Measurements from ENCODE around the gene TRDMT1. TPM values are rescaled to one million over a fixed set of nuclear protein-coding genes. Genes with fewer than 3 reads are reported as not detected.

The TRDMT1 gene
- total RNA-seq, 1 experiment from 2014 or later, result 6.8 TPM

DNA sequence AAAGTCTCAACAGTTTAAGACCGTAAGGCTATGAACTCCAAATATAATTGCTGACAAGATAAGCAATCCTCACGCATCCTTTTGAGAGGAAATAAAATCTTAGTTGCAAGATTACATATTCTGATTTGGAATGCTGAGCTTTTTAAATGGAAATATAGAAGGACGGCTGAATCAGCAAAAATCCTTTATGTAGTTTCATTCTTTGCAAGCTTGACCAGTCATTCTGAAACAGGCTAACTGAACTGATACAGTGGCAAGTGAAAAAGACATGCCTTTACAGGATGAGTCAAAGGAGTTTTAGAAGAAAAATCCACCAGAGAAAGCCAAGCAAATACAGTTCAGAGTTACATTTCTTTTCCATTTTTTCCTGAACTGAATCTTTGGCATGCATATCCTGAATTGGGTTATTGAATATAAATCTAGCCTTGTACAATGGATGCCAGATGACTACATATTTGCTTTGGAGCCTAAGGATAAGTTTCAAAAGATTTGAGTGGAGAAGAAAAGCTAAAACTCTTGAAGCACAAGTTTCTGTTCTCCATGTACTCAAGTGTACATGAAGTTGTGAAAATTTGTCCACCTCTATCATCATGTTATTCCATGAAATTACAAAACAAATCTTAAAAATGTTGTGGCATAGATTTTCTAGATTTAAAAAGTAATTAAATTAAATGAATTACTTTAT is 30.9 kb upstream of the TRDMT1 start:
- DNase-seq (ENCODE audit: extremely low read depth, low read depth), result no peak

DNA sequence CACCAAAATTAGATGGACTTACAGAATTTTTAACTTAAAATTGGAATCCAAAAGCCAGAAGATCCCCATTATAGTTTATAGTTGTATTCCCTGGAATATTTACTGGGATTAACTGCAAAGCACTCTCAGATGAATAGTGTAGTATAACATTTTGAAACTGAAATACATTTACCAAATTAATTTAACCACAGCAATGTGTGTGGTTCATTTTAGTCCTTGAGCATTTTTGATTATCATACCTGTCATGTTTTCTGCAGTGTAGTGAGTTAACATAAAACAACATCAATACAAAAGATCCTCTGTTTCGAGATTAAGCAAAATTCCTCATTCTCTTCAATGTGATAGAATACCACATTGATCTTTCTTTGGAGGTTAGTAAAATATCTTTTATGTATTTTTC is 30.3 kb upstream of the TRDMT1 start:
- DNase-seq (ENCODE audit: extremely low read depth, low read depth), result no peak

DNA sequence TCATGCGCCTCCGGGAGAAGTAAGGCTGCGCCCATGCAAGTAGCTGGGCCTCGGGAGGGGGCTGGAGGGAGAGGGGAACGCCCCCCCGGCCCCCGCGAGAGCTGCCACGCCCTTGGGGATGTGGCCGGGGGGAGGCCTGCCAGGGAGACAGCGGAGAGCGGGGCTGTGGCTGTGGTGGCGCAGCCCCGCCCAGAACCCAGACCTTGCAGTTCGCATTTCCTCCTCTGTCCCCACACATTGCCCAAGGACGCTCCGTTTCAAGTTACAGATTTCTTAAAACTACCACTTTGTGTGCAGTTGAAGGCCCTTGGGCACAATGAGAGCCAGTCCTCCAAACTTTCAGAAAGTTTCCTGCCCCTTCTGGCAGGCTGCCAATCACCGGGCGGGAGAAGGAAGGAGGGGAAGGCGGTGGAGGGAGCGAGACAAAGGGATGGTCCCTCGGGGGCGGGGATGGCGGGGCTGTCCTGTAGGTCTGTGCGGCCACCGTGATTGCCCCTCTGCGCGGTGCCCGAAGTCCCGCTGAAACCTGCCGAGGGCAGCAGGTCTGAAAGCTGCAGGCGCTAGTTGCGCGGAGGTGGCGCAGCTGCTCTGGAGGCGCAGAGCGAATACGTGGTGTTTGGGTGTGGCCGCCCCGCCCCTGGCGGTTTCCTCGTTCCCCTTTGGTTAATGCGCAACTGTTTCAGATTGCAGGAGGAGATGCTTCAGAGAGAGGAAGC is 28.7 kb upstream of the TRDMT1 start:
- DNase-seq (ENCODE audit: extremely low read depth, low read depth), result peak; percentile 74

GRCh38 chr10:17229717-17229966 is 28.2 kb upstream of the TRDMT1 start:
- no peak for DNase-seq (ENCODE audit: extremely low read depth, low read depth)

GRCh38 chr10:17229016-17229716 is 27.7 kb upstream of the TRDMT1 start:
- DNase-seq (ENCODE audit: extremely low read depth, low read depth), result peak; percentile 87

DNA sequence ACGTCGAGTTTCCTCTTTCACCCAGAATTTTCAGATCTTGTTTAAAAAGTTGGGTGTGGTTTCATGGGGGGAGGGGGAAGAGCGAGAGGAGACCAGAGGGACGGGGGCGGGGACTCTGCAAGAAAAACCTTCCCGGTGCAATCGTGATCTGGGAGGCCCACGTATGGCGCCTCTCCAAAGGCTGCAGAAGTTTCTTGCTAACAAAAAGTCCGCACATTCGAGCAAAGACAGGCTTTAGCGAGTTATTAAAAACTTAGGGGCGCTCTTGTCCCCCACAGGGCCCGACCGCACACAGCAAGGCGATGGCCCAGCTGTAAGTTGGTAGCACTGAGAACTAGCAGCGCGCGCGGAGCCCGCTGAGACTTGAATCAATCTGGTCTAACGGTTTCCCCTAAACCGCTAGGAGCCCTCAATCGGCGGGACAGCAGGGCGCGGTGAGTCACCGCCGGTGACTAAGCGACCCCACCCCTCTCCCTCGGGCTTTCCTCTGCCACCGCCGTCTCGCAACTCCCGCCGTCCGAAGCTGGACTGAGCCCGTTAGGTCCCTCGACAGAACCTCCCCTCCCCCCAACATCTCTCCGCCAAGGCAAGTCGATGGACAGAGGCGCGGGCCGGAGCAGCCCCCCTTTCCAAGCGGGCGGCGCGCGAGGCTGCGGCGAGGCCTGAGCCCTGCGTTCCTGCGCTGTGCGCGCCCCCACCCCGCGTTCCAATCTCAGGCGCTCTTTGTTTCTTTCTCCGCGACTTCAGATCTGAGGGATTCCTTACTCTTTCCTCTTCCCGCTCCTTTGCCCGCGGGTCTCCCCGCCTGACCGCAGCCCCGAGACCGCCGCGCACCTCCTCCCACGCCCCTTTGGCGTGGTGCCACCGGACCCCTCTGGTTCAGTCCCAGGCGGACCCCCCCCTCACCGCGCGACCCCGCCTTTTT is 26.9 kb upstream of the TRDMT1 start, which contains the start of gene VIM:
VIM (plus strand) TSS at position 151 of the 925 bp plus-strand sequence. CDS start 1,182 bp downstream, outside the sequence.
- peak; percentile 95 for DNase-seq (ENCODE audit: extremely low read depth, low read depth)

- no peak for DNase-seq (ENCODE audit: extremely low read depth, low read depth)
Observed at GRCh38 chr10:17227367-17228090, 26.1 kb upstream of the TRDMT1 start.

- no peak for DNase-seq (ENCODE audit: extremely low read depth, low read depth)
Observed at GRCh38 chr10:17226891-17227303, 25.4 kb upstream of the TRDMT1 start.

GRCh38 chr10:17225808-17226207 is 24.3 kb upstream of the TRDMT1 start:
- no peak for DNase-seq (ENCODE audit: extremely low read depth, low read depth)

GRCh38 chr10:17222329-17222728 is 20.9 kb upstream of the TRDMT1 start:
- DNase-seq (ENCODE audit: extremely low read depth, low read depth), result no peak

GRCh38 chr10:17220652-17221100 is 19.2 kb upstream of the TRDMT1 start:
- no peak for DNase-seq (ENCODE audit: extremely low read depth, low read depth)

DNA sequence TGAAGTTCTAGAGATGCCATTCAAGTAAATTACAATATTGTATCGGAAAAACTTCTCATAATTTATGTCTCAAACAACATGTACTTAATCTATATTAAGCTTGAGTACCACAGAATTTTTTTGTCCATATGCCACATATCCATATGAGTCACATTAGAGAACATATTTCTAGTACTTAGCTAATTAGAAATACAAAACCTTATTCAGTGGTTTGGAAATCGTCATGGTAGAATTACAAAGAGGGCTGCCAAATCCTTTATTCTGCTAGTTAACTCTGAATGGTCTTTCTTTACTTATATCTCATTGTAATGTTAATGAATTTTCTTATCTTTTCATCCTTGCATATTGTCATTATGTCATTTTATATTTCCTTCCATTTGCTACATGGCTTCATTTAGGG is 17.6 kb upstream of the TRDMT1 start:
- no peak for DNase-seq (ENCODE audit: extremely low read depth, low read depth)

DNA sequence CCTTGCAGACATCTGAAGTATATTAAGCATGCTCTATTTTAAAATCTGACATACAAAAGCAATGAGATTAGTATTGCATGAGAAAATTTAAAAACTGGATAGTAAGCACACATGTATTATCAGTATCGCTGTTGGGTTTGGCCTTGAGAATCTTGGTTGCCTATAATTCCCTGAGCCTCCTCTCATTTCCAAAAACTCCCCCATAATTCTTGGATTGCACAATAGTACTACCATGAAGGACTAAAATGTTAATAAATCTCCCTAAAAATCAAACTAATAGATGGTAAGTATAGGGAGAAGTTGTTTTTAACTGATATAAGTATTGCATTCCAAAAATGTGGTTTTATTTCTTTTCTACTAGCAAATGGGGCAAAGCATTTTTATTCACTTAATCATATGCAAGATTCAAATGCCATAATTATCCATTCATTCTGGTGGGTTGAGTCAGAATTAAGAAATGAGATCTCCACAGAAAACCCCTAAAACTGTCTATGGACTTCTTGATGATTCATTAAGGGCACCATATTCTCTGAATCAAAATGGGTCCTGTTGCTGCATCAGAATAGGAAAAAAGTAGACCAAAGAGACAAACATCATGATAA is 16.3 kb upstream of the TRDMT1 start:
- no peak for DNase-seq (ENCODE audit: extremely low read depth, low read depth)

DNA sequence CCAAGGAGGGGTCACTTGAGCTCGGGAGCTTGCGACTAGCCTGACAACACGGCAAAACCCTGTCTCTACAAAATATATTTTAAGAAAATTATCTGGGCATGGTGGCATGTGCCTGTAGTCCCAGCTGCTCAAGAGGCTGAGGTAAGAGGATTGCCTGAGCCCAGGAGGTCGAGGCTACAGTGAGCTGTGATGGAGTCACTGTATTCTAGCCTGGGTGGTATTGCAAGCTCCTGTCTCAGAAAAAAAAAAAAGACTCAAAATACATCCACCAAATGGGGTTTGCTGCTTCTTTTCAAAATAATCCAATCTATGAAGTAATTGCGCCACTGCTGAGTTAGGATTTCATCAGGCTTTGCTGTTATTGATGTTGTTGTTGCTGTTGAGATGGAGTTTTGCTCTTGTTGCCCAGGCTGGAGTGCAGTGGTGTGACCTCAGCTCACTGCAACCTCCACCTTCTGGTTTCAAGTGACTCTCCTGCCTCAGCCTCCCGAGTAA is 15.5 kb upstream of the TRDMT1 start:
- no peak for DNase-seq (ENCODE audit: extremely low read depth, low read depth)

GRCh38 chr10:17216217-17216900 is 14.9 kb upstream of the TRDMT1 start:
- peak; percentile 55 for DNase-seq (ENCODE audit: extremely low read depth, low read depth)

DNA sequence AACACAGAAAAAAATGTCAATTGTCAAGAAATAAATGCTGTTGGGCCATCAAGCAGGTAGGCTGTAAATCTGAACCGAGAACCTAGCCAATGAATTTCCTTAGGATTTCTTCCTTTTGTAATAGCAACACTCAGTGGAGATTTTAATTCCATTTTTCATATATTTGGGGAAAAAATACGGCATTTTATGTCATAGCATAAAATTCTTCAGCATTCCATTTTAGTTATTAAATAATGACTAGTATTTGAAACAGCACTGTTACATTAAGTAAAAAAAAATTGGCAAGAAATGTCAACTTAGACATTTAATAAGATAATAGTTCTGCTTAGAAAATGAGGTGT is 14.3 kb upstream of the TRDMT1 start:
- DNase-seq (ENCODE audit: extremely low read depth, low read depth), result no peak

GRCh38 chr10:17214971-17215781 is 13.7 kb upstream of the TRDMT1 start:
- DNase-seq (ENCODE audit: extremely low read depth, low read depth), result no peak

- DNase-seq (ENCODE audit: extremely low read depth, low read depth), result no peak
Observed at GRCh38 chr10:17214526-17214925, 13.1 kb upstream of the TRDMT1 start.

Data from NCI-H460 (cell line).